RCC 7860 (cell line): ENCODE data around the gene FGF10.

Experiments
- DNase-seq: peaks from one replicate; pipeline ENCODE4 v3.0.0-alpha.2; 2015; ENCODE audit warnings: low spot score
- FAIRE-seq: peaks from 2 replicates; lab custom pipeline; 2012; peaks lifted over from hg19 to GRCh38; lab: Jason Lieb, UNC

FGF10 gene

GRCh38 chr5:44389090-44389822 is at the start of gene FGF10:
Gene FGF10 (minus strand): TSS chr5:44389420. CDS start chr5:44388682, 738 bp downstream.
- DNase-seq (no peak), FAIRE-seq (no peak)

- DNase-seq = no peak
- no peak for FAIRE-seq
Measured at GRCh38 chr5:44426944-44427343, 37.7 kb upstream of the FGF10 start.

- FAIRE-seq = no peak
- no peak for DNase-seq
Measured at GRCh38 chr5:44412286-44412685, 23.1 kb upstream of the FGF10 start.

- FAIRE-seq (no peak), DNase-seq (no peak)
Measured at GRCh38 chr5:44402084-44402483, 12.9 kb upstream of the FGF10 start.

- DNase-seq = no peak
- FAIRE-seq = no peak
Measured at GRCh38 chr5:44401611-44402010, 12.4 kb upstream of the FGF10 start.

GRCh38 chr5:44398382-44398781 is 9.2 kb upstream of the FGF10 start:
- DNase-seq (no peak), FAIRE-seq (no peak)

GRCh38 chr5:44396312-44396711 is 7.1 kb upstream of the FGF10 start:
- FAIRE-seq = no peak
- no peak for DNase-seq

GRCh38 chr5:44390351-44390750 is 1.1 kb upstream of the FGF10 start:
- no peak for DNase-seq
- FAIRE-seq = no peak

- DNase-seq (no peak), FAIRE-seq (no peak)
Measured at GRCh38 chr5:44389823-44390143, 563 bp upstream of the FGF10 start.

GRCh38 chr5:44388321-44389089 is 715 bp downstream of the FGF10 start:
- DNase-seq (no peak), FAIRE-seq (no peak)

- DNase-seq (no peak), FAIRE-seq (no peak)
Measured at GRCh38 chr5:44387921-44388320, 1.3 kb downstream of the FGF10 start.

GRCh38 chr5:44387406-44387805 is 1.8 kb downstream of the FGF10 start:
- DNase-seq (no peak), FAIRE-seq (no peak)

GRCh38 chr5:44385291-44385900 is 3.8 kb downstream of the FGF10 start:
- DNase-seq (no peak), FAIRE-seq (no peak)

GRCh38 chr5:44384816-44385215 is 4.4 kb downstream of the FGF10 start:
- FAIRE-seq (no peak), DNase-seq (no peak)

GRCh38 chr5:44382894-44383293 is 6.3 kb downstream of the FGF10 start:
- DNase-seq = no peak
- FAIRE-seq = no peak

GRCh38 chr5:44377057-44377456 is 12.2 kb downstream of the FGF10 start:
- FAIRE-seq = no peak

GRCh38 chr5:44372028-44372427 is 17.2 kb downstream of the FGF10 start:
- no peak for DNase-seq
- FAIRE-seq = no peak

More at GRCh38 chr5:44377057-44377456, 12.2 kb downstream of the FGF10 start:
- no peak for DNase-seq

GRCh38 chr5:44367203-44367602 is 22.0 kb downstream of the FGF10 start:
- no peak for FAIRE-seq
- no peak for DNase-seq

- no peak for FAIRE-seq
- DNase-seq = no peak
Measured at GRCh38 chr5:44365345-44365744, 23.9 kb downstream of the FGF10 start.

- DNase-seq (no peak), FAIRE-seq (no peak)
Measured at GRCh38 chr5:44364097-44364496, 25.1 kb downstream of the FGF10 start.

GRCh38 chr5:44361342-44362001 is 27.7 kb downstream of the FGF10 start:
- DNase-seq = no peak
- FAIRE-seq = no peak
